CD14-positive monocyte (primary cell): ENCODE data around the gene ZMAT3. TPM values are rescaled to one million over a fixed set of nuclear protein-coding genes. Genes with fewer than 3 reads are reported as not detected.
A peak's percentile ranks its signal among the peaks of the same experiment; 100 is the strongest.

Source experiments
- DNase-seq, 3 donors: peaks; one replicate each; pipeline ENCODE4 v3.0.0-alpha.2; 2011 to 2022
- H2AFZ ChIP-seq: 2 replicates; pipeline ENCODE4 v1.6.0; 2012; ENCODE audit warnings: mild to moderate bottlenecking, low read depth, low read length, inconsistent platforms; ENCODE audit not compliant: insufficient read depth, poor library complexity, severe bottlenecking
- H3K27ac ChIP-seq, 2 donors: 1 replicate in 1 of 2; 2 replicates in 1 of 2; pipeline ENCODE4 v1.5.1; 2012 to 2013; ENCODE audit warnings: low read length in 2 of 2, control low read depth in 1 of 2, inconsistent platforms in 1 of 2, low read depth in 1 of 2, mild to moderate bottlenecking in 1 of 2
- H3K27me3 ChIP-seq, 2 donors: one replicate each; pipeline versions ENCODE4 v1.6.0 to v1.6.1; 2011 to 2013; ENCODE audit warnings: low read length in 2 of 2; ENCODE audit not compliant: control insufficient read depth in 2 of 2, insufficient read depth in 2 of 2
- H3K36me3 ChIP-seq, 2 donors: replicated peaks in 1 of 2; 1 replicate in 1 of 2; 2 replicates in 1 of 2; pipeline versions ENCODE4 v1.5.1 to v1.6.1; 2012 to 2013; ENCODE audit warnings: low read length in 2 of 2, control low read depth in 1 of 2, inconsistent platforms in 1 of 2, mild to moderate bottlenecking in 1 of 2; ENCODE audit not compliant: insufficient read depth in 2 of 2, control insufficient read depth in 1 of 2
- H3K4me1 ChIP-seq, 2 donors: 1 replicate in 1 of 2; 2 replicates in 1 of 2; pipeline versions ENCODE4 v1.5.1 to v1.6.1; 2012 to 2013; ENCODE audit warnings: low read length in 2 of 2, control low read depth in 1 of 2, inconsistent platforms in 1 of 2, mild to moderate bottlenecking in 1 of 2, moderate library complexity in 1 of 2; ENCODE audit not compliant: insufficient read depth in 2 of 2, control insufficient read depth in 1 of 2
- H3K4me2 ChIP-seq: replicated peaks from 2 replicates; pipeline ENCODE3; 2012; ENCODE audit warnings: low read length, moderate library complexity, mild to moderate bottlenecking; ENCODE audit not compliant: poor library complexity, severe bottlenecking; ENCODE audit errors: extremely low read depth
- H3K4me3 ChIP-seq, 3 experiments: fragments of 200-600 bp in 1 of 3; sonication (generic) in 1 of 3; replicated peaks in 1 of 3; 1 replicate in 2 of 3; 2 replicates in 1 of 3; pipeline ENCODE4 v1.5.1; 2011 to 2013; ENCODE audit warnings: low read length in 3 of 3, mild to moderate bottlenecking in 3 of 3, control low read depth in 2 of 3, low read depth in 2 of 3, inconsistent platforms in 1 of 3, moderate library complexity in 1 of 3
- H3K79me2 ChIP-seq: 2 replicates; pipeline ENCODE4 v1.6.0; 2012; ENCODE audit warnings: mild to moderate bottlenecking, control low read depth, inconsistent platforms, low read length, moderate library complexity; ENCODE audit not compliant: insufficient read depth
- H3K9ac ChIP-seq: 2 replicates; pipeline ENCODE4 v1.6.0; 2017; ENCODE audit warnings: low read length, mild to moderate bottlenecking; ENCODE audit not compliant: insufficient read depth, poor library complexity, severe bottlenecking
- H3K9me3 ChIP-seq, 2 donors: replicated peaks in 1 of 2; 1 replicate in 1 of 2; 2 replicates in 1 of 2; pipeline versions ENCODE4 v1.5.1 to v1.6.1; 2012 to 2013; ENCODE audit warnings: low read length in 2 of 2, control low read depth in 1 of 2; ENCODE audit not compliant: control insufficient read depth in 1 of 2, insufficient read depth in 1 of 2
- H4K20me1 ChIP-seq: 2 replicates; pipeline ENCODE4 v1.6.0; 2012; ENCODE audit warnings: mild to moderate bottlenecking, low read length, control low read depth, moderate library complexity; ENCODE audit not compliant: insufficient read depth
- H3K27ac Mint-ChIP-seq, 7 donors: one replicate each; pipeline ENCODE4 v1.8.0; 2020; ENCODE audit warnings: mild to moderate bottlenecking in 7 of 7, mixed read lengths in 7 of 7, moderate library complexity in 6 of 7, inconsistent platforms in 2 of 7
- H3K27me3 Mint-ChIP-seq, 3 donors: one replicate each; pipeline ENCODE4 v1.8.0; 2021 to 2022; ENCODE audit warnings: low read depth in 3 of 3, mild to moderate bottlenecking in 3 of 3, mixed read lengths in 3 of 3, moderate library complexity in 3 of 3, inconsistent platforms in 1 of 3
- H3K36me3 Mint-ChIP-seq, 2 donors: one replicate each; pipeline ENCODE4 v1.8.0; 2020; ENCODE audit warnings: mixed read lengths in 2 of 2, inconsistent platforms in 1 of 2, mild to moderate bottlenecking in 1 of 2
- H3K4me1 Mint-ChIP-seq: one replicate; pipeline ENCODE4 v1.8.0; 2020; ENCODE audit warnings: mild to moderate bottlenecking, mixed read lengths
- H3K4me3 Mint-ChIP-seq, 2 donors: one replicate each; pipeline ENCODE4 v1.8.0; 2020; ENCODE audit warnings: mild to moderate bottlenecking in 2 of 2, mixed read lengths in 2 of 2, moderate library complexity in 1 of 2
- H3K9me3 Mint-ChIP-seq, 7 donors: one replicate each; pipeline ENCODE4 v1.8.0; 2020 to 2022; ENCODE audit warnings: mixed read lengths in 7 of 7, mild to moderate bottlenecking in 6 of 7, moderate library complexity in 6 of 7, inconsistent platforms in 2 of 7
- CTCF ChIP-seq: fragments of 200-600 bp; IDR thresholded peaks from one replicate; pipeline ENCODE4 v1.8.0; 2022; ENCODE audit warnings: antibody characterized with exemption, mild to moderate bottlenecking
- WGBS: methylation state at CpG from one replicate; pipeline ENCODE4 v1.1.5; 2013; ENCODE audit warnings: missing lambda C conversion rate; ENCODE audit not compliant: insufficient coverage; 5-methylcytosine and 5-hydroxymethylcytosine counted together
- intact Hi-C, 2 donors: fragments of 100-400 bp; cut with micrococcal nuclease; formaldehyde crosslinking; loops; one replicate each; pipeline versions ENCODE4 v1.15.0 to v1.15.1; 2023
- polyA plus RNA-seq, 3 donors: library from polyadenylated mRNA; depleted of rRNA in 1 of 3; unstranded in 2 of 3; stranded (reverse) in 1 of 3; fragments of 300-500 nt in 2 of 3; fragments of >200 nt in 1 of 3; fragmentation: Illumina TruSeq in 2 of 3; gene quantifications; 1 replicate in 2 of 3; 2 replicates in 1 of 3; pipeline ENCODE4 v1.2.3, GENCODE V29; 2012 to 2021

ZMAT3 gene
- polyA plus RNA-seq, 3 donors = 3.9 to 9.9 (median 7.9) TPM

GRCh38 chr3:179072100-179072438 is 460 bp upstream of the ZMAT3 start:
- H3K36me3 ChIP-seq = peaks cover 5 to 9% of the 10 kb centered on the region in 2 donors
- H3K27ac ChIP-seq = peak overlapping the region; percentile 48 to 84
- H3K4me3 ChIP-seq = peak overlapping the region; percentile 74 to 95 (median 81)
- H3K4me3 Mint-ChIP-seq = peak overlapping the region; percentile 95 to 97
- DNase-seq = peak in 2 of 3 donors; percentile 13 to 19
- peak overlapping the region; percentile 94 for H3K4me2 ChIP-seq
- no peaks in the 10 kb centered on the region for H3K9me3 Mint-ChIP-seq
- H3K36me3 Mint-ChIP-seq = peaks cover 7% of the 10 kb centered on the region in 2 donors
- no peaks in the 10 kb centered on the region for H3K27me3 ChIP-seq
- H4K20me1 ChIP-seq = peaks cover 7% of the 10 kb centered on the region
- H3K4me1 Mint-ChIP-seq = peaks cover 25% of the 10 kb centered on the region
- H3K9ac ChIP-seq = peak overlapping the region; percentile 79
- no peaks in the 10 kb centered on the region for H3K27me3 Mint-ChIP-seq
- peak overlapping the region in 6 of 7 donors; percentile 24 to 79 (median 71) for H3K27ac Mint-ChIP-seq
- H3K9me3 ChIP-seq = no peaks in the 10 kb centered on the region
- peaks cover 10 to 16% of the 10 kb centered on the region in 2 donors for H3K4me1 ChIP-seq
- intact Hi-C loops = loop anchor here (5.0 to 10.0 kb wide), 2 partner anchors 240 to 253 kb away; partner anchors contain the start of gene ZNF639 (in 1 of the 2)
- no peak for TF ChIP-seq CTCF
- H3K79me2 ChIP-seq = peaks cover 11% of the 10 kb centered on the region
- WGBS = no CpG with 5 or more reads among the region's 7 CpGs
- peak overlapping the region; percentile 99 for H2AFZ ChIP-seq

GRCh38 chr3:179071027-179071322 is 634 bp downstream of the ZMAT3 start:
- TF ChIP-seq CTCF = no peak
- H3K4me3 Mint-ChIP-seq = peak overlapping the region; percentile 95 to 97
- H3K4me2 ChIP-seq = peak overlapping the region; percentile 94
- no peaks in the 10 kb centered on the region for H3K27me3 Mint-ChIP-seq
- WGBS = 0% methylated on average over 3 of the region's 8 CpGs
- peaks cover 25% of the 10 kb centered on the region for H3K4me1 Mint-ChIP-seq
- intact Hi-C loops = loop anchor here (5.0 to 10.0 kb wide), 2 partner anchors 241 to 254 kb away; partner anchors contain the start of gene ZNF639 (in 1 of the 2)
- peak overlapping the region; percentile 79 for H3K9ac ChIP-seq
- peak overlapping the region; percentile 74 to 95 (median 81) for H3K4me3 ChIP-seq
- H4K20me1 ChIP-seq = peaks cover 7% of the 10 kb centered on the region
- H3K27ac ChIP-seq = peak overlapping the region in 1 of 2 donors; percentile 84
- H3K79me2 ChIP-seq = peaks cover 11% of the 10 kb centered on the region
- no peaks in the 10 kb centered on the region for H3K9me3 ChIP-seq
- peaks cover 10 to 16% of the 10 kb centered on the region in 2 donors for H3K4me1 ChIP-seq
- no peaks in the 10 kb centered on the region for H3K27me3 ChIP-seq
- H3K9me3 Mint-ChIP-seq = no peaks in the 10 kb centered on the region
- peaks cover 16 to 18% of the 10 kb centered on the region in 2 donors for H3K36me3 Mint-ChIP-seq
- DNase-seq = no peak
- peak overlapping the region in 5 of 7 donors; percentile 65 to 80 (median 72) for H3K27ac Mint-ChIP-seq
- H2AFZ ChIP-seq = peak overlapping the region; percentile 99
- peaks cover 15 to 20% of the 10 kb centered on the region in 2 donors for H3K36me3 ChIP-seq
